Measurements from ENCODE around the gene PHETA1.

Gene PHETA1

GRCh38 chr12:111368291-111368787 lies 556 bp downstream of the PHETA1 start:
- no peak for DNase-seq

GRCh38 chr12:111367661-111368221 lies 1.2 kb downstream of the PHETA1 start:
- DNase-seq, result no peak

GRCh38 chr12:111366583-111366982 lies 2.3 kb downstream of the PHETA1 start:
- no peak for DNase-seq

- no peak for DNase-seq
Observed at GRCh38 chr12:111366075-111366474, 2.8 kb downstream of the PHETA1 start.

- DNase-seq, result no peak
Observed at GRCh38 chr12:111363578-111363977, 5.3 kb downstream of the PHETA1 start.

- DNase-seq, result no peak
Observed at GRCh38 chr12:111362687-111363475, 6.0 kb downstream of the PHETA1 start.

- no peak for DNase-seq
Observed at GRCh38 chr12:111361717-111362576, 6.9 kb downstream of the PHETA1 start.

- DNase-seq, result no peak
Observed at GRCh38 chr12:111361073-111361716, 7.7 kb downstream of the PHETA1 start.

- DNase-seq, result no peak
Observed at GRCh38 chr12:111360325-111360930, 8.5 kb downstream of the PHETA1 start.

GRCh38 chr12:111359914-111360276 lies 9.0 kb downstream of the PHETA1 start:
- DNase-seq, result no peak

- DNase-seq, result no peak
Observed at GRCh38 chr12:111359231-111359913, 9.5 kb downstream of the PHETA1 start.

GRCh38 chr12:111355201-111355925 lies 13.5 kb downstream of the PHETA1 start:
- no peak for DNase-seq

GRCh38 chr12:111354511-111354910 lies 14.4 kb downstream of the PHETA1 start:
- DNase-seq, result no peak

- no peak for DNase-seq
Observed at GRCh38 chr12:111353603-111354295, 15.1 kb downstream of the PHETA1 start.

- DNase-seq, result no peak
Observed at GRCh38 chr12:111353026-111353425, 15.9 kb downstream of the PHETA1 start.

- DNase-seq, result no peak
Observed at GRCh38 chr12:111352296-111352993, 16.4 kb downstream of the PHETA1 start.

- DNase-seq, result no peak
Observed at GRCh38 chr12:111351026-111351425, 17.9 kb downstream of the PHETA1 start.

- DNase-seq, result no peak
Observed at GRCh38 chr12:111349748-111350520, 19.0 kb downstream of the PHETA1 start.

GRCh38 chr12:111349101-111349747 lies 19.7 kb downstream of the PHETA1 start:
- no peak for DNase-seq
